Heart right ventricle (tissue), 16 donors: Measurements from ENCODE around the gene ENTREP1. TPM values are rescaled to one million over a fixed set of nuclear protein-coding genes. Genes with fewer than 3 reads are reported as not detected.
A peak's percentile ranks its signal among the peaks of the same experiment; 100 is the strongest.
"Not testable (repeated sequence)": the region's sequence is repeated elsewhere in the genome, so short reads cannot be mapped to it uniquely, and the experiment has no call there.

Experiments used
- ATAC-seq, 8 donors: fragments of 200-7000 bp; cut with Tn5 transposase; one replicate each; pipeline ENCODE4 v1.9.1; 2020; ENCODE audit warnings: mild to moderate bottlenecking in 8 of 8, moderate library complexity in 8 of 8, moderate number of reproducible peaks in 1 of 8
- DNase-seq, 2 donors: peaks; one replicate each; pipeline ENCODE4 v3.0.0-alpha.2; 2020
- H3K27ac ChIP-seq, 10 donors: fragments of 200-600 bp; sonication (generic) in 2 of 10; one replicate each; pipeline versions ENCODE4 v1.5.0 to v1.8.0; 2020 to 2022; ENCODE audit warnings: mild to moderate bottlenecking in 3 of 10
- H3K27me3 ChIP-seq, 7 donors: fragments of 200-600 bp; one replicate each; pipeline ENCODE4 v1.8.0; 2021 to 2022; ENCODE audit warnings: mild to moderate bottlenecking in 2 of 7
- H3K36me3 ChIP-seq, 9 donors: fragments of 200-600 bp; sonication (generic) in 1 of 9; one replicate each; pipeline versions ENCODE4 v1.5.0 to v1.8.0; 2020 to 2022; ENCODE audit warnings: mild to moderate bottlenecking in 2 of 9
- H3K4me1 ChIP-seq, 9 donors: fragments of 200-600 bp; sonication (generic) in 1 of 9; one replicate each; pipeline versions ENCODE4 v1.5.0 to v1.8.0; 2020 to 2022; ENCODE audit warnings: mild to moderate bottlenecking in 4 of 9
- H3K4me3 ChIP-seq, 10 donors: fragments of 200-600 bp; sonication (generic) in 2 of 10; one replicate each; pipeline versions ENCODE4 v1.5.0 to v1.8.0; 2020 to 2022; ENCODE audit warnings: mild to moderate bottlenecking in 7 of 10, moderate library complexity in 2 of 10
- H3K9me3 ChIP-seq, 11 donors: fragments of 200-600 bp in 10 of 11; sonication (generic) in 2 of 11; one replicate each; pipeline versions ENCODE4 v1.5.0 to v1.8.0; 2013 to 2022; ENCODE audit warnings: mild to moderate bottlenecking in 2 of 11, control low read depth in 1 of 11, moderate library complexity in 1 of 11
- WGBS, 2 donors: extraction: QIAGEN DNeasy Blood & Tissue Kit; methylation state at CpG; one replicate each; pipeline ENCODE4 v1.1.7; 2013; ENCODE audit warnings: inconsistent platforms in 1 of 2; 5-methylcytosine and 5-hydroxymethylcytosine counted together
- intact Hi-C, 10 donors: fragments of 100-400 bp; cut with DNase I; formaldehyde crosslinking; loops; one replicate each; pipeline versions ENCODE4 v1.11.1 to v1.14.2; 2022
- polyA plus RNA-seq, 2 donors: library from polyadenylated mRNA; stranded (reverse); fragments of 200-250 nt; gene quantifications; one replicate each; pipeline ENCODE4 v1.2.3, GENCODE V29; 2013
- total RNA-seq, 10 donors: library from RNA; stranded (reverse); fragmentation: NEBNext Ultra II Directional in 3 of 10; extraction: Animal tissue kit (Norgen Biotek cat#: 25700) in 3 of 10; gene quantifications; one replicate each; pipeline versions ENCODE4 v1.2.1 to v1.2.4, GENCODE V29; 2021 to 2023
- TF ChIP-seq, protein P1 (sequence below), 9 donors: fragments of 200-600 bp; sonication (generic) in 2 of 9; IDR thresholded peaks; one replicate each; pipeline versions ENCODE4 v1.5.0 to v1.8.0; 2021 to 2022; ENCODE audit warnings: antibody characterized with exemption in 9 of 9, mild to moderate bottlenecking in 5 of 9, moderate library complexity in 1 of 9
- donor health status: Arrhythmogenic right ventricular cardiomyopathy.
- donor health status: ischemic (EF 13 %, LVEDD 7.1; RV severe dilation, severe dysfunction).
- donor health status: healthy with polysubstance abuse.
- donor health status: DM: no; HTN: yes; CAD: no.
- donor health status: DM: no; HTN: no; CAD: no.
- donor health status: ischemic (EF 25% LVEDD 6.9; RV normal size, moderate dysfunction).
- donor health status: ischemic (EF 25% LVEDD 5.7; RV mildly dilated, moderate dysfunction).
- donor health status: healthy.
- donor health status: DM: yes; HTN: yes; CAD: no.
- donor health status: Ischemic cardiomyopathy.
- donor health status: ischemic (EF 35%, LVEDD 5.7; RV mildly dilated, moderate dysfunction).
- donor health status: nonischemic (EF 11% LVEDD 7.7; RV severe dilation, severe dysfunction).
- donor health status: DM: yes; HTN: yes; CAD: no.
- donor health status: PGD.
- donor health status: ischemic (EF 29% LVEDD 5.4; RV normal size, mild dysfunction).
- donor health status: nonischemic (EF 23%, LVEDD 6.1; RV moderate dilation, normal function).

Gene ENTREP1
- total and polyA plus RNA-seq, 12 donors: 12.3 to 40.5 (median 26.6) TPM

DNA sequence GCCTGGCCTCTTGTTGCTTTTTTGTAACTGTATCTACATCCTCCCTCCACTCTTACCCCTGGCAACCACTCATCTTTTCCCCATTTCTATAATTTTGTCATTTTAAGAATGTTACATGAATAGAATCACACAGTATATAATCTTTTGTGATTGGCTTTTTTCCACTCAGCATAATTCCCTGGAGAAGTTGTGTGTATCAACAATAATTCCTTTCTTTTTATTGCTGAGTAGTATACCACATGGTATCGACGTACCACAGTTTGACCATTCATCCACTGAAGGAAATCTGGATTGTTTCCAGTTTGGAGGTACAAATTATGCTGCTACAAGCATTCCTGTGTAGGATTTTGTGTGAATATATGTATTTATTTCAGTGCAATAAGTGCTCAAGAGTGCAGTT, 21.7 kb upstream of the ENTREP1 start:
- intact Hi-C loops: no loop called here
- WGBS, 2 donors: 60 to 76% methylated on average over 2 of the region's 2 CpGs
- Histone ChIP-seq H3K4me3 (no peak overlapping the region), H3K27me3 (no peaks in the 10 kb centered on the region), H3K36me3 (no peaks in the 10 kb centered on the region), H3K27ac (no peak overlapping the region), H3K9me3 (no peaks in the 10 kb centered on the region), H3K4me1 (peaks cover 0 to 12% (median 5%) of the 10 kb centered on the region in 9 donors)
- no peak for DNase-seq
- TF ChIP-seq, protein P1, sequence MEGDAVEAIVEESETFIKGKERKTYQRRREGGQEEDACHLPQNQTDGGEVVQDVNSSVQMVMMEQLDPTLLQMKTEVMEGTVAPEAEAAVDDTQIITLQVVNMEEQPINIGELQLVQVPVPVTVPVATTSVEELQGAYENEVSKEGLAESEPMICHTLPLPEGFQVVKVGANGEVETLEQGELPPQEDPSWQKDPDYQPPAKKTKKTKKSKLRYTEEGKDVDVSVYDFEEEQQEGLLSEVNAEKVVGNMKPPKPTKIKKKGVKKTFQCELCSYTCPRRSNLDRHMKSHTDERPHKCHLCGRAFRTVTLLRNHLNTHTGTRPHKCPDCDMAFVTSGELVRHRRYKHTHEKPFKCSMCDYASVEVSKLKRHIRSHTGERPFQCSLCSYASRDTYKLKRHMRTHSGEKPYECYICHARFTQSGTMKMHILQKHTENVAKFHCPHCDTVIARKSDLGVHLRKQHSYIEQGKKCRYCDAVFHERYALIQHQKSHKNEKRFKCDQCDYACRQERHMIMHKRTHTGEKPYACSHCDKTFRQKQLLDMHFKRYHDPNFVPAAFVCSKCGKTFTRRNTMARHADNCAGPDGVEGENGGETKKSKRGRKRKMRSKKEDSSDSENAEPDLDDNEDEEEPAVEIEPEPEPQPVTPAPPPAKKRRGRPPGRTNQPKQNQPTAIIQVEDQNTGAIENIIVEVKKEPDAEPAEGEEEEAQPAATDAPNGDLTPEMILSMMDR (IDR thresholded peaks at IDR 0.05): no peak
- no peak for ATAC-seq

DNA sequence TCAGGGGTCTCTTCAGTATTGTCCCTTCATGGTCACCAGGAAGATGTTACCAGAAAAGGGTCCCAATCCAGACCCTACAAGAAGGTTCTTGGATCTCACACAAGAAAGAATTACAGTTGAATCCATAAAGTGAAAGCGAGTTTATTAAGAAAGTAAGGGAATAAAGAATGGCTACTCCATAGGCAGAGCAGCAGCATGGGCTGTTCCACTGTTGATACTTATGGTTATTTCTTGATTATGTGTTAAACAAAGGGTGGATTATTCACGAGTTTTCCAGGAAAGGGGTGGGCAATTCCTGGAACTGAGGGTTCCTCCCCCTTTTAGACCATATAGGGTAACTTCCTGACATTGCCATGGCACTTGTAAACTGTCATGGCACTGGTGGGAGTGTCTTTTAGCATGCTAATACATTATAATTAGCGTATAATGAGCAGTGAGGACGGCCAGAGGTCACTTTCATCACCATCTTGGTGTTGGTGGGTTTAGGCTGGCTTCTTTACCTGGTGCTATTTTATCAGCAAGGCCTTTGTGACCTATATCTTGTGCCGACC, 18.0 kb upstream of the ENTREP1 start:
- H3K36me3 ChIP-seq: not testable (repeated sequence)
- 49 to 65% methylated on average over 5 of the region's 5 CpGs for WGBS, 2 donors
- intact Hi-C loops: loop anchor here in 1 of 10 donors (5.0 kb wide), 1 partner anchor 35 kb away; no protein-coding TSS in a partner anchor

GRCh38 chr9:69307446-69308205, 17.4 kb upstream of the ENTREP1 start:
- peak overlapping the region in 7 of 10 donors; percentile 7 to 84 (median 73) for H3K27ac ChIP-seq

More for the DNA sequence above, 18.0 kb upstream of the ENTREP1 start:
- H3K9me3 ChIP-seq, DNase-seq, H3K27me3 ChIP-seq: not testable (repeated sequence)
- Histone ChIP-seq H3K4me3 (peak overlapping the region in 4 of 10 donors; percentile 10 to 49 (median 36)), H3K4me1 (peaks cover 0 to 12% (median 5%) of the 10 kb centered on the region in 9 donors), H3K27ac (peak overlapping the region in 5 of 10 donors; percentile 63 to 84 (median 75))
- ATAC-seq: peak in 5 of 8 donors; percentile 36 to 59 (median 56)

GRCh38 chr9:69308206-69308931, 16.6 kb upstream of the ENTREP1 start:
- no peak overlapping the region for H3K4me3 ChIP-seq
- no peaks in the 10 kb centered on the region for H3K27me3 ChIP-seq
- intact Hi-C loops: loop anchor here in 1 of 10 donors (5.0 kb wide), 1 partner anchor 34 kb away; no protein-coding TSS in a partner anchor
- DNase-seq: no peak
- peak overlapping the region in 7 of 10 donors; percentile 7 to 84 (median 73) for H3K27ac ChIP-seq
- H3K36me3 ChIP-seq: no peaks in the 10 kb centered on the region
- no peak for ATAC-seq
- 80 to 87% methylated on average over 5 of the region's 5 CpGs for WGBS, 2 donors
- TF ChIP-seq, protein P1 (IDR thresholded peaks at IDR 0.05): no peak
- peaks cover 0 to 12% (median 5%) of the 10 kb centered on the region in 9 donors for H3K4me1 ChIP-seq
- peaks cover 0 to 15% (median 8%) of the 10 kb centered on the region in 11 donors for H3K9me3 ChIP-seq

More at GRCh38 chr9:69307446-69308205, 17.4 kb upstream of the ENTREP1 start:
- Histone ChIP-seq H3K36me3 (no peaks in the 10 kb centered on the region), H3K4me3 (no peak overlapping the region), H3K4me1 (peaks cover 0 to 12% (median 5%) of the 10 kb centered on the region in 9 donors), H3K9me3 (peaks cover 0 to 8% (median under 1%) of the 10 kb centered on the region in 11 donors), H3K27me3 (no peaks in the 10 kb centered on the region)
- intact Hi-C loops: loop anchor here in 1 of 10 donors (5.0 kb wide), 1 partner anchor 35 kb away; no protein-coding TSS in a partner anchor
- 49 to 65% methylated on average over 5 of the region's 5 CpGs for WGBS, 2 donors
- DNase-seq (no peak), ATAC-seq (peak in 7 of 8 donors; percentile 39 to 77 (median 48))
- TF ChIP-seq, protein P1 (IDR thresholded peaks at IDR 0.05): peak in 2 of 9 donors; percentile 5 to 31
